Neutrophil (primary cell): Measurements from ENCODE around the gene GPRC5D.
A peak's percentile ranks its signal among the peaks of the same experiment; 100 is the strongest.

ENCODE experiments used
- H3K27ac ChIP-seq: fragments of 200-600 bp; sonication (generic); 2 replicates; pipeline ENCODE4 v1.5.1; 2016; ENCODE audit warnings: mild to moderate bottlenecking, moderate library complexity
- H3K27me3 ChIP-seq: fragments of 200-600 bp; sonication (generic); 2 replicates; pipeline ENCODE4 v1.6.0; 2016; ENCODE audit warnings: mild to moderate bottlenecking
- H3K36me3 ChIP-seq: fragments of 200-600 bp; sonication (generic); 2 replicates; pipeline ENCODE4 v1.5.1; 2017
- H3K4me1 ChIP-seq, 2 experiments: fragments of 200-600 bp in 1 of 2; sonication (generic) in 1 of 2; 1 replicate in 1 of 2; 2 replicates in 1 of 2; pipeline versions ENCODE4 v1.5.1 to v1.6.1; 2013 to 2016; ENCODE audit warnings: low read depth in 1 of 2, low read length in 1 of 2, mild to moderate bottlenecking in 1 of 2, moderate library complexity in 1 of 2; ENCODE audit not compliant: control insufficient read depth in 1 of 2, insufficient read depth in 1 of 2
- H3K4me3 ChIP-seq, 2 experiments: fragments of 200-600 bp in 1 of 2; sonication (generic) in 1 of 2; 1 replicate in 1 of 2; 2 replicates in 1 of 2; pipeline ENCODE4 v1.5.1; 2013 to 2016; ENCODE audit warnings: low read depth in 1 of 2, low read length in 1 of 2, mild to moderate bottlenecking in 1 of 2, moderate library complexity in 1 of 2
- H3K9me3 ChIP-seq: fragments of 200-600 bp; sonication (generic); 2 replicates; pipeline ENCODE4 v1.5.1; 2016
- CTCF ChIP-seq: fragments of 200-600 bp; sonication (generic); IDR thresholded peaks from 2 replicates; pipeline ENCODE4 v1.5.1; 2016; ENCODE audit warnings: antibody characterized with exemption

Gene GPRC5D

DNA sequence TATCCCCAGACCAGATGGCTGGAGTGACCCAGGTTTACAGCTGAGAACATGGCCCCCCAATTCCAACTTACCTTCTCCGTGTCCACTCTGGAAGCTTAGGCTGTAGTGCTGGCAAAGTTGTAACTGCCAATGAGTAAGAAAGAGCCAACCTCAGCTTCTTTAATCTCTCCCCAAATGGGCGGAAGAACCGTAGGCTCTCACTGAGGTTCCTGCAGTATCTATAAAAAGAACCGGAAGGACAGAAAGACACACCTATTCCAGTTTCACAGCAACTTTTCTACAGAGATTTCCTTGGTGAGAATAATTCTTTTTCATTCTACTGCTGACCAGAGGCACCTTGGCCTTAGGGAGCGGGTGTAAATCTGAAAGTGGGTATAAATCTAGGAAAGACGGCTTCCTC lies at the start of gene GPRC5D:
Gene GPRC5D (minus strand): TSS at position 135 of the 400 bp plus-strand sequence. CDS start 1,786 bp downstream, outside the sequence.
- Histone ChIP-seq H3K36me3 (no peaks in the 10 kb centered on the region), H3K9me3 (no peaks in the 10 kb centered on the region), H3K27me3 (no peaks in the 10 kb centered on the region), H3K4me3 (no peak within 1 kb of the TSS), H3K4me1 (no peaks in the 10 kb centered on the region), H3K27ac (no peak within 1 kb of the TSS)
- no peak for TF ChIP-seq CTCF

GRCh38 chr12:13001775-13002040 lies 49.7 kb upstream of the GPRC5D start:
- Histone ChIP-seq H3K27me3 (peaks cover 21% of the 10 kb centered on the region), H3K4me1 (peaks cover 24 to 25% of the 10 kb centered on the region in 2 experiments), H3K4me3 (peak overlapping the region; percentile 77 to 79), H3K36me3 (no peaks in the 10 kb centered on the region), H3K27ac (peak overlapping the region; percentile 93), H3K9me3 (no peaks in the 10 kb centered on the region)
- no peak for TF ChIP-seq CTCF

GRCh38 chr12:13000925-13001774 lies 49.2 kb upstream of the GPRC5D start:
- Histone ChIP-seq H3K36me3 (no peaks in the 10 kb centered on the region), H3K4me3 (peak overlapping the region; percentile 77 to 79), H3K4me1 (peaks cover 24 to 25% of the 10 kb centered on the region in 2 experiments), H3K27ac (peak overlapping the region; percentile 93), H3K9me3 (no peaks in the 10 kb centered on the region), H3K27me3 (peaks cover 21% of the 10 kb centered on the region)
- TF ChIP-seq CTCF: peak; percentile 58

DNA sequence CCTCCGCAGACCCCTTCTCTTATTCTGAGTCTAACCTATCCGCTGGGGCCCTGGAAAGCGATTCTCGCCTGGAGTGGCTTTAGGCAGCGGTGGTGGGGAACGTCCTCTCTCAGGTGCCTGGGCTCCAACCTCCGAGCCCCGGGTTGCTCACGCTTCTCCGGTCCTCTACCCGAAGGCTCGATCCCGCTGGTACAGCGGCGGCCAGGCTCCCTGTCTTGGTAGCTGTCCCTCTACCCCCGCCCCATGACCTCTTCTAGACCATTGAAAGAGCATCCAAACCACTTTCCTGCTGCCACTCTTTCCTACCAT lies 48.6 kb upstream of the GPRC5D start:
- Histone ChIP-seq H3K4me3 (peak overlapping the region; percentile 77 to 79), H3K36me3 (no peaks in the 10 kb centered on the region), H3K4me1 (peaks cover 24 to 25% of the 10 kb centered on the region in 2 experiments), H3K27ac (peak overlapping the region; percentile 93), H3K27me3 (peaks cover 21% of the 10 kb centered on the region), H3K9me3 (no peaks in the 10 kb centered on the region)
- TF ChIP-seq CTCF: no peak

DNA sequence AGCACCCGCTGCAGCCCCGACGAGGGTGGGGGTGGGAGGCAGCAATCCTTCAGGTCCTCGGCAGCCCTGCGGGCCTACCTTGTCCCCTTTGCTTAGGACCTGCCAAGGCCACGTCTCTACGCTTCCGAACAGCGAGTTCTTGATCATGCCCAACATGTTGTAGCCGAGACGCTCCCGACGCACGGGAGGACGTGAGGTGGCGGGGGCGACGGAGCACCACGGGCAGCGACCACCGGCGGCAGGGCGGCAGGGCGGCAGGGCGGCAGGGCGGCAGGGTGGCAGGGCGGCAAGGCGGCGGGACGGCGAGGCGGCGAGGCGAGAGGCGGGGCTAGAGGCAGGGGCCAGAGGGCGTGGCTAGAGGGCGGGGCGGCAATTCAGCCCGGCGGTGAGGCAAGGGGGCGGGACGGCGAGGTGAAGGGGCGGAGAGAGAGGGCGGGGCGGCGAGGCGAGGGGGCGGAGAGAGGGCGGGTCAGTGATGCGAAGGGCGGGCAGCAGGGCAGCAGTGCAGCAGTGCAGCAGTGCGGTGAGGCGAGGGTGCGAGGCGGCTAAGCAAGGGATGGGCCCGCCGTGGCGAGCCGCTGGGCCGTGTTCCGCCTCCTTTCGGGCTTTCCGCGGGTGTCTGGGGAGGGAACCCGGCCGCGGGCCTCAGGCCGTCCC lies 48.1 kb upstream of the GPRC5D start, which contains the start of gene HEBP1:
Gene HEBP1 (minus strand): TSS at position 307 of the 657 bp plus-strand sequence. CDS start 151 bp downstream, at position 156.
- H3K4me3 ChIP-seq: peak within 1 kb of the TSS; percentile 77 to 79
- H3K36me3 ChIP-seq: no peaks in the 10 kb centered on the region
- TF ChIP-seq CTCF: peak; percentile 33
- peaks cover 21% of the 10 kb centered on the region for H3K27me3 ChIP-seq
- H3K9me3 ChIP-seq: no peaks in the 10 kb centered on the region
- H3K27ac ChIP-seq: peak within 1 kb of the TSS; percentile 93
- H3K4me1 ChIP-seq: peaks cover 24 to 25% of the 10 kb centered on the region in 2 experiments
